Adrenal gland (tissue), 5 donors: Measurements from ENCODE around the gene IGSF11.

Source experiments
- CTCF ChIP-seq, 6 experiments: fragments of 450-650 bp in 4 of 6; fragments of 200-600 bp in 2 of 6; sonication (generic) in 1 of 6; IDR thresholded peaks; 1 replicate in 5 of 6; 2 replicates in 1 of 6; pipeline versions ENCODE4 v1.5.1 to v1.8.0; 2016 to 2021; ENCODE audit warnings: antibody characterized with exemption in 6 of 6, mild to moderate bottlenecking in 2 of 6, moderate library complexity in 1 of 6
- POLR2A ChIP-seq, 2 donors: fragments of 450-650 bp; IDR thresholded peaks; one replicate each; pipeline ENCODE4 v1.6.1; 2017; ENCODE audit warnings: antibody characterized with exemption in 2 of 2, mild to moderate bottlenecking in 2 of 2, moderate library complexity in 1 of 2
- donor health status: DM: no; HTN: no; CAD: no.

GRCh38 chr3:118910332-118910731 is 124.3 kb downstream of the IGSF11 start:
- TF ChIP-seq CTCF (IDR thresholded peaks at IDR 0.05) (no peak), POLR2A (IDR thresholded peaks at IDR 0.05) (no peak)
